GM15510 (cell line): ENCODE measurements around the gene FANCI.

Experiments
- POLR2A ChIP-seq: IDR thresholded peaks from 3 replicates; pipeline ENCODE4 v1.6.1; 2011; ENCODE audit warnings: borderline replicate concordance; ENCODE audit not compliant: insufficient read length; ENCODE audit errors: extremely low read depth

FANCI gene

GRCh38 chr15:89317186-89317720 lies 73.5 kb downstream of the FANCI start:
- no peak for TF ChIP-seq POLR2A

- TF ChIP-seq POLR2A = no peak
Measured at GRCh38 chr15:89319678-89320077, 75.9 kb downstream of the FANCI start.

- no peak for TF ChIP-seq POLR2A
Measured at GRCh38 chr15:89320200-89320599, 76.4 kb downstream of the FANCI start.

- no peak for TF ChIP-seq POLR2A
Measured at GRCh38 chr15:89321521-89322410, 78.0 kb downstream of the FANCI start.

- no peak for TF ChIP-seq POLR2A
Measured at GRCh38 chr15:89322822-89323221, 79.0 kb downstream of the FANCI start.

- TF ChIP-seq POLR2A = no peak
Measured at GRCh38 chr15:89323825-89324224, 80.0 kb downstream of the FANCI start.

- no peak for TF ChIP-seq POLR2A
Measured at GRCh38 chr15:89325039-89325803, 81.4 kb downstream of the FANCI start.

- no peak for TF ChIP-seq POLR2A
Measured at GRCh38 chr15:89326316-89326715, 82.5 kb downstream of the FANCI start.

- TF ChIP-seq POLR2A = no peak
Measured at GRCh38 chr15:89327113-89327512, 83.3 kb downstream of the FANCI start.

- no peak for TF ChIP-seq POLR2A
Measured at GRCh38 chr15:89328398-89329254, 84.8 kb downstream of the FANCI start.

GRCh38 chr15:89329329-89330084 lies 85.7 kb downstream of the FANCI start:
- TF ChIP-seq POLR2A = no peak

- TF ChIP-seq POLR2A = no peak
Measured at GRCh38 chr15:89330119-89330518, 86.3 kb downstream of the FANCI start.

GRCh38 chr15:89330881-89331595 lies 87.3 kb downstream of the FANCI start:
- no peak for TF ChIP-seq POLR2A
